GM19023 (cell line): ENCODE data around the gene OR10G7.
A peak's percentile ranks its signal among the peaks of the same experiment; 100 is the strongest.

ENCODE experiments used
- ATAC-seq: cut with Tn5 transposase; IDR thresholded peaks from one replicate; pipeline ENCODE4 v1.9.1; 2021; ENCODE audit warnings: mild to moderate bottlenecking, moderate library complexity; ENCODE audit not compliant: unreplicated experiment

Gene OR10G7

DNA sequence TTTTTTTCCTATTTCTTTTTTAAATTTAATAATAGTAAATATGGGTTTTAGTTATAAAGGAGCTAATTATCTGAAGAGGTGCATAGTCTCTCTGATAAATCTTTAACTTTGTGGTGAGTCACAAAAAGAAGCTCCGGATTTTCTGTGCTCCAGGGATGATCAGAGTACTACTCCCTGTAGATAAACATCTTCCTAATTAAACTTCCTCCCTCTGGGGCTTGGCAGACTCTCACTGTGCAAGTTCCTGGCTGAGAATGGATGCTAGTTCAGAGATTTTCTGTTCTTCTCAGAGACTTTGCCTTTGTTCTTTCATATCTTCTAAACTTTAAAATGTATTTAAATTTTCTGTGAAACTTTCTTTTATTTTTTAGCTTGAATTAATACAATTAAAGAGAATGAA, at the start of gene OR10G7:
Gene OR10G7 (minus strand): TSS at position 72 of the 400 bp plus-strand sequence. CDS start 2,324 bp downstream, outside the sequence.
- ATAC-seq: no peak

- ATAC-seq: no peak
Measured at GRCh38 chr11:124085997-124086846, 45.1 kb upstream of the OR10G7 start.

- ATAC-seq: no peak
Measured at GRCh38 chr11:124085583-124085982, 44.5 kb upstream of the OR10G7 start.

DNA sequence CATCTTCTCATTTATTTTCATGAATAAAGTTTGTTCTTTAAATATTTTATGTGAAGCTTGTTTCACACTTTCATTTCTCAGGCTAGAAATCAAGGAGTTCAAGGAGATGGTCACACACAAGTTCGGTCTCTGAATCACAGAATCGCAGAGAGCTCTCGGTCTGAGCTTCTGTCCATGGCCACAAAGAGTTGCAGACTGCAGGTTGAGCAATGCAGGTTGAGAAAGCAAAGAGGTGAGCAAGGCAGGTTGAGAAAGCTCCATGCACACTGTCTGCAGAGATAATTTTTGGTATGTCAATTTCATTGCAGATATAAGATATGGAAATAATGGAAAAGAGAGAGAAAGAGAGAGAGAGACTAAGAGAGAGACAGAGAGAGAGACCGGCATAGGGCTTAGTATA, 41.2 kb upstream of the OR10G7 start:
- ATAC-seq: no peak

DNA sequence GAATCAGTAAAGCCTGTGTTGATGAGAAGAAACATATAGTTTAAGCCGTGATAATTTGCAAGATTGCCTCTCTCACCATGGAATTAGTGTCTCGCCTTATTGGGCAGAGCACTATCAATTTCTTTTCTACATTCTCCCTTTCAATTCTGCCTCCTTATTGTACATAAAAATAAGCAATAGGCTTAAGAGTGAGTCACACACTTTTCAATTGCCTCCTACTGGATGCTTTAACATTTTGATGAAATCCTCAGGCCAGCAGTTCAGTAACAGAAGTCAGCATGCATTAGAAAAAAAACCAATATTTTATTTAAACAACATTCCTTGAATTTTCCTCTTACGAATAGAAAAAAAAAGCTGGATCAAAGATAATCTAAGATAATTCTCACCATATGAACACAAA, 40.4 kb upstream of the OR10G7 start:
- no peak for ATAC-seq

DNA sequence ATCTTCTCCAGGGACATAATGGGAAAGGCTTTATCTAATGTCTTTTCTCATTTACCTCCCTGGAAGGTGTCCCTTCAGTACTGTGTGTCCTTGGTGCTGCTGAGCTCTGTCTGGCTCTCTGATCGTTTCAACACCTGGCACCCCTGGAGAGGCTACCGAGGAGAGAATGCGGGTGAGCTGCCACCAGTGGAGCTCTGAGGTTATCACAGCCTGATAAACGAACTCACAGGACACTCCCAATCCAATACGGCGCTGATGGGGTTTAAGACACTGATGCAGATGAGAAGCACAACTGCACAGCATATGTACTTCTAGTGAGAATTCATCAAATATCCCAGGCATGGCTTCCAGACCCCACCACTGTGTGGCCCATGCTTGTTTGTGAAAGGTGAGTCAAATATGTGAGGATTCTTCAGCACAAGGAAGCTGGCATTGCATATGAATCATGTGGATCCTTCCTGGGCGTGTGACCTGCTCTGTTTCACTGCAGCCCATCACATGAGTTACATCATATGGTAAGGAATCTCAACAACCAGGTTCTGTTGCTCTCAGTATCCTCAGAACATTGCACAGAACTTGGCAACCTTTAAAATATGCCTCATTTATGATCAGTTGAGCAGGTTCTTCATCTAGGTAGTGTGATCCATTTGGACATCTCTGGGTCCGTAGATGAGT, 39.3 kb upstream of the OR10G7 start:
- ATAC-seq: no peak

- no peak for ATAC-seq
Measured at GRCh38 chr11:124079631-124080326, 38.7 kb upstream of the OR10G7 start.

DNA sequence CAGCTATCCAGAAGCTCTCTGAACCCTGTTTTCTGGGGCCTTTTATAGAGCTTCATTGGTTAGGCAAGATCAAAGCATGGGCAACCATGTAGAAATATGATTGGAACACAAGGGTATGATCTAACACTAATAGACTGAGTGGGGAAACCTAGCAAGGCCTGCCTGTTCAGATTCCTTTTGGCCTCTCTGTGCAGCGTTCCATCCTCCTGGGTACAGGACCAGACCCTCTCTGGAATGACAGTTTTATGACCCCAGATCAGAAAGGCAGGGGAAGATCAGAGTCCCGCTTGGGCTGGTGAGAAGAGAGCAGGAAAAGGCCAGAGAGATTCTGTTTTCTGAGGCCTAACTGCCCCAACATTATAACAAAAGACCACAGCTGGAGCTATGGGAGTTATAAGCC, 37.5 kb upstream of the OR10G7 start:
- no peak for ATAC-seq

- no peak for ATAC-seq
Measured at GRCh38 chr11:124077266-124077665, 36.1 kb upstream of the OR10G7 start.

DNA sequence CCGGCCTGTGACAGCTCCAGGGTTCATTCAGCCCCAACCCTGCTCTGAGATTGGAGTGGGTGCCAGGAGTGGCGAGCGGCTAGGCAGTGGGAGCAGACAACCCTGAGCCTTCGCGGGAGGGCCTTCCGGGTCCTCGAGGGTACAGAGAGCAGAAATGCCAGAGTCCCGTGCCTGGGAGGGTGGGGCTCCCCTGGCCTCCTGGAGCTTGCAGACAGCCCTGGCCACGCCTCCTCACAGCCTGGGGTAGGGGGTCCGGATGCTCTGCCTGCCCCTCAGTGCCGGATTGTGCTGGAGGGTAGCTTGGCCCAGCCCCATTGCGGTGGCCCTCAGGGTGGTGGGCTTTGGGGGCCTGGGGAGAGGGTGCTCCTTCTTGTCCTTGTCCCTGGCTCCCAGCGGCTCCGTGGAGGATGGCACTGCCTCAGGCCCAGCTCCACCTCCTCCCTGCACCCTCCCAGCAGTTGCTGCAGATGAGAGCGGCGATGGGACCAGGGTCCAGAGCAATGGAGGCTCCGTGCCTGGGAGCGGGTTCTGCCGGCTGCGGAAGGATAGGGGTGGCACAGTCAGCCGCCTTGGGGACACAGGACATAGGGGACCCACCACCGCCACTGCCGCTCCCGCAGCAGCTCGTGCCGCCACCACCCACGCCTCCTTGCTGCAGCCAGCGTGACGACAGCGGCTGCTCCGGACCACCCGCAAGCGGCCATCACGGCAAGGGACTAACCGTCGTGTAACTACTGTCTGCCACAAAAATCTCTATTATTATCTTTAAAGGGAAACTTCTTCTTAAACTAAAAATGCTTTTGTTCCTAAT, 34.9 kb upstream of the OR10G7 start:
- peak; percentile 78 for ATAC-seq

DNA sequence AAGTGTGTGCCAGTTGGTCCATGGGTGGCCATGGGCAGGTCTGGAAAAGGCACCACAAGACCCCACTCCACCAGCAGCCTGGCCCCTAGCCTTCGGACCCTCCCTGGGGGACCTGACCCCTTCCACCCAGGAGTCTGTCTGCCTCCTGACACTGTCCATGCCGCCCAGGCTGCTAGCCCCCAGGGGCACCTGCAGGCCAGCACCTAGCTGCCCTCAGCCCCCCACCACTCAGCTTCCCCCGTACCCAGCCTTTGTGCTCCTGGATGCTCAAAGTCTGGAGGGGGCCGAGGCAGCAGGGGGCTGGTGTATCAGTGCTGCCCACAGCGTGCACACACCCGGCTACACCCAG, 34.3 kb upstream of the OR10G7 start:
- no peak for ATAC-seq

- no peak for ATAC-seq
Measured at GRCh38 chr11:124074554-124074953, 33.4 kb upstream of the OR10G7 start.

DNA sequence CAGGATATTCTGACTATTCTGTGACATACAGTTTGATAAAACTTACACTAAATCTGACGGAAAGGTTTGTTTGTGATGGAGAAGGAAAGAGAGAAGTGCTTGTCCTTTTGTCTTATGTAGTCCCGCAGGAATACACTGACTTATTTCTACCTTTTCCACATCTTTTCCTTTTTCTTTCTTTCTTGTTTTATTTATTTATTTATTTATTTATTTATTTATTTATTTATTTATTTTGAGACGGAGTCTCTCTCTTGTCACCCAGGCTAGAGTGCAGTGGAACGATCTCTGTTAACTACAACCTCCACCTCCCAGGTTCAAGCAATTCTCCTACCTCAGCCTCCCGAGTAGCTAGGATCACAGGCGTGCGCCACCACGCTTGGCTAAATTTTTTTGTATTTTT, 31.0 kb upstream of the OR10G7 start:
- ATAC-seq: no peak

DNA sequence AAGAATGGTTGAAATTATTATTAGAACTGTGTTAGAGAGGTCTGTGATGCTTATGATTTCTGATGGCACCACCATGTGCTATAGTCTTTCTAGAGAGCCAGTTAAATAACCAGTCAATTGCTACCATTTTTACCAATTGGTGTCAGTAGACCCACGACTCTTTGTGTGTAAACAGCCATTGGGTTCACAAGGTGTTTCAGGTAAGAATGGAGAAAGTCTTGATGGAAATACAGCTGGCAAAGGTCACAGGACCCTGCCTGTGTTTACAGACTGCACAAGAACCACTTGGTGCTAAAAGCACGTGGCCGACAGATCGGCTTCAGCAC, 30.5 kb upstream of the OR10G7 start:
- ATAC-seq: no peak

- peak; percentile 64 for ATAC-seq
Measured at GRCh38 chr11:124070915-124071622, 29.9 kb upstream of the OR10G7 start.

- ATAC-seq: peak; percentile 90
Measured at GRCh38 chr11:124069429-124070401, 28.6 kb upstream of the OR10G7 start.

DNA sequence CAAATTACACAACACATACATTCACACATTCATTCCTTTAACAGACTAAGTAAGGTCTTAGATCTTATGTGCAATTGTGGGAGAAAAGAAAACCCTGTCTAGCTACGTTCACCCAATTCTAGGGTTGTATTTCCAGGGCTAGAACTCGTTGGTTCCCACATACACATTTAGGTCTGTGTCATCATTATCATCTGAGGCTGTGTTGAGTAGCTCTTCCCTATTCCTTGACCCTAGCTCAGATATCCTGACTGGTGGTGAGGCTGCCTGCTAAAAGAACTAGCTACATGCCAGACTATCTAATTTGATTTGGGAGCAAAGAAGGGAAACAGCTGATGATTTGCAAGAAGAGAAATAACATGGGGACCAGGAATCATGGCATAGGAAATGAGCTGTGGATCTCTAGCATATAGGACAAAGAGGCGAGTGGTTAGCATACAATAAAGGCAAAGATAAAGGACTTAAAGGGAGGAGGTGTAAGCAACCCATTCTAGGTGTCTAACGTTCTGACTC, 27.5 kb upstream of the OR10G7 start:
- no peak for ATAC-seq

- no peak for ATAC-seq
Measured at GRCh38 chr11:124052966-124053365, 11.8 kb upstream of the OR10G7 start.

DNA sequence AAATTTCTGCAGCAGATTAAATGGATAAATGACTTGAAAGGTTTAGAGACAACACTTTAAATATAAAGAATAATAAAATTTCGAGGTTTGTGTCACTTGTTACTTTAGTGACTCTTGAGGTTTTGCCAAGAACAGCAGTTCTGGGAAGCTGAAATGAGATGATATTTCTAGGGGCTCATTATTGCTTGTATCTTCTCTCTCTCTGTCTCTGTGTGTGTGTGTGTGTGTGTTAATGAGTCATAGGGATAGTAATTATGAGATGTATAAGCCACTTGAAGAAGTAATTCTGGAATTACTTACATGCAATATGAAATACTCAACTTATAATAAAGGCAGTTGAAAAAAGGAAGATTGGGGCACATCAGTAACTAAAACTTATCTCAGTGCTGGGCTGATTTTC, 9.6 kb upstream of the OR10G7 start:
- no peak for ATAC-seq
